ENCODE results near the gene TMPRSS12.
"Not testable (repeated sequence)": the region's sequence is repeated elsewhere in the genome, so short reads cannot be mapped to it uniquely, and the experiment has no call there.

TMPRSS12 gene

GRCh38 chr12:50926932-50927331 lies 84.2 kb downstream of the TMPRSS12 start:
- not testable (repeated sequence) for DNase-seq (ENCODE audit: low read depth)

GRCh38 chr12:50927356-50927755 lies 84.6 kb downstream of the TMPRSS12 start:
- no peak for DNase-seq (ENCODE audit: low read depth)

- DNase-seq (ENCODE audit: low read depth) = no peak
These were observed 85.1 kb downstream of the TMPRSS12 start for GRCh38 chr12:50927766-50928224.

- DNase-seq (ENCODE audit: low read depth) = no peak
These were observed 85.7 kb downstream of the TMPRSS12 start for GRCh38 chr12:50928392-50928791.

- no peak for DNase-seq (ENCODE audit: low read depth)
These were observed 87.1 kb downstream of the TMPRSS12 start for GRCh38 chr12:50929831-50930230.

GRCh38 chr12:50930477-50930876 lies 87.8 kb downstream of the TMPRSS12 start:
- DNase-seq (ENCODE audit: low read depth) = not testable (repeated sequence)

- DNase-seq (ENCODE audit: low read depth) = no peak
These were observed 90.1 kb downstream of the TMPRSS12 start for GRCh38 chr12:50932787-50933280.

GRCh38 chr12:50933459-50934124 lies 90.9 kb downstream of the TMPRSS12 start:
- no peak for DNase-seq (ENCODE audit: low read depth)

GRCh38 chr12:50934371-50934851 lies 91.7 kb downstream of the TMPRSS12 start:
- DNase-seq (ENCODE audit: low read depth) = peak; percentile 21

- DNase-seq (ENCODE audit: low read depth) = peak; percentile 12
These were observed 92.5 kb downstream of the TMPRSS12 start for GRCh38 chr12:50934981-50935807.

GRCh38 chr12:50936821-50937530 lies 94.2 kb downstream of the TMPRSS12 start:
- no peak for DNase-seq (ENCODE audit: low read depth)

Measured in GM04504 (cell line).